OCI-LY3 (cell line): ENCODE data around the gene DIP2C.
"Not testable (repeated sequence)": the region's sequence is repeated elsewhere in the genome, so short reads cannot be mapped to it uniquely, and the experiment has no call there.

Source experiments
- H2AFZ ChIP-seq: fragments of 200-600, 300-600 bp; shearing (Covaris generic); 2 replicates; pipeline ENCODE4 v1.6.0; 2014; ENCODE audit warnings: antibody characterized with exemption, low read depth, low read length
- H3K27ac ChIP-seq: fragments of 200-600, 300-600 bp; sonication (generic); 2 replicates; pipeline ENCODE4 v1.5.1; 2014; ENCODE audit warnings: mild to moderate bottlenecking, low read length, moderate library complexity, mixed read lengths
- H3K27me3 ChIP-seq: fragments of 200-600, 300-600 bp; sonication (generic); 2 replicates; pipeline ENCODE4 v1.6.1; 2014; ENCODE audit warnings: low read depth, low read length, mixed read lengths
- H3K36me3 ChIP-seq: fragments of 200-600, 300-600 bp; sonication (generic); replicated peaks from 2 replicates; pipeline ENCODE3; 2014; ENCODE audit warnings: low read depth, low read length, mixed read lengths
- H3K4me1 ChIP-seq: fragments of 300-600, 200-600 bp; sonication (generic); 2 replicates; pipeline ENCODE4 v1.6.1; 2014; ENCODE audit warnings: low read length, mixed read lengths
- H3K4me2 ChIP-seq: fragments of 200-600, 300-600 bp; sonication (generic); 2 replicates; pipeline ENCODE4 v1.6.1; 2014; ENCODE audit warnings: low read length, mixed read lengths
- H3K4me3 ChIP-seq: fragments of 300-600, 200-600 bp; sonication (generic); 2 replicates; pipeline ENCODE4 v1.5.1; 2014; ENCODE audit warnings: antibody characterized with exemption, mild to moderate bottlenecking, low read length, moderate library complexity
- H3K79me2 ChIP-seq: fragments of 300-600, 200-600 bp; shearing (Covaris generic); 2 replicates; pipeline ENCODE4 v1.6.1; 2014; ENCODE audit warnings: mild to moderate bottlenecking, low read length, mixed read lengths
- H3K9ac ChIP-seq: fragments of 300-600, 200-600 bp; shearing (Covaris generic); 2 replicates; pipeline ENCODE4 v1.6.0; 2014; ENCODE audit warnings: mild to moderate bottlenecking, low read length, moderate library complexity
- H3K9me3 ChIP-seq: fragments of 200-600, 300-600 bp; shearing (Covaris generic); 2 replicates; pipeline ENCODE4 v1.6.1; 2014; ENCODE audit warnings: low read length, mixed read lengths; ENCODE audit not compliant: insufficient read depth
- H4K20me1 ChIP-seq: fragments of 200-600, 300-600 bp; sonication (generic); 2 replicates; pipeline ENCODE4 v1.6.1; 2016; ENCODE audit warnings: low read length, mixed read lengths; ENCODE audit not compliant: insufficient read depth
- EZH2phosphoT487 ChIP-seq: fragments of 200-600 bp; shearing (Covaris generic); IDR thresholded peaks from 2 replicates; pipeline ENCODE4 v1.6.1; 2018; ENCODE audit warnings: antibody characterized with exemption, mixed run types, low read depth
- TF ChIP-seq, protein P1 (sequence below): fragments of 200-600, 300-600 bp; sonication (generic); IDR thresholded peaks from 2 replicates; pipeline ENCODE4 v1.5.1; 2014; ENCODE audit warnings: antibody characterized with exemption, low read length, low read depth

DIP2C gene

DNA sequence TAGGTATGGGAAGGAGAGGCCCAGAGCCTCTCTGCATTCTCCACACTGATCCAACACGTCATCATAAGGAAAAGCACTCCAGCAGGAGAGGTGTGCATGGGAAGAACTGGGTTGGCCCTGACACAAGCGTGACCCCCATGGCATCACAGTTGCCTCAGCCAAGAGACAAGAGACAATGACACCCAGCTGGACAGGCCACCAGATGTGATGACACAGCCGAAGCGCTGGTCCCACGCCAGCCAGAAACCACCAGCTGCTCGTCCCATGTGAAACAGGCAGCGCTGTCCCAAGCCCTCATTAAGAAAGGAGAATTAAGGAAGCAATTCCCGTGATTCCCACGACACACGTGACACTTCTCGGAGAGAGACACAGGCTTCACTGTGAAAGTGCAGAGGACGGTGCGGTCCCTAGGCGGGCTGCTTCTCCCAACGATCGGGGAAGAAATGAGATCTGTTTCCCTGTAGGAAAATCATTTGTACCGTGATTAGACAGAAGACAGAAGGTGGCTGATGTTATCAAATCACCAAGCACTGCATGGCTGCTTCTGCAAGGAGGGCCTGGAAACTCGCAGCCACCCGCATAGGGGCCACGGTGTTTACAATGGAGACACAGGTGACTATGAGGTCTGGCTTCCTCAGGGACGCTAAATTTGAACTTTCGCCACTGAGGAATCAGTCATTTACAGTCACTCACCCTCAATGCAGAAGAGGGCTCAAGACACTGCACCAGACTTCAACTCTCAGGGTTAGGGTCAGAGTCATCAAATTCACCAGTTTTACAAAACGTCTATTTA lies 74.5 kb downstream of the DIP2C start:
- peaks cover 3% of the 10 kb centered on the region for H3K4me1 ChIP-seq
- no peak overlapping the region for H3K4me3 ChIP-seq
- no peaks in the 10 kb centered on the region for H3K36me3 ChIP-seq
- H3K9ac ChIP-seq, result no peak overlapping the region
- H3K9me3 ChIP-seq, result no peaks in the 10 kb centered on the region
- peaks cover 15% of the 10 kb centered on the region; the same call in 1 of the 2 replicates for H3K27me3 ChIP-seq
- H3K79me2 ChIP-seq, result no peaks in the 10 kb centered on the region
- H2AFZ ChIP-seq, result no peak overlapping the region
- no peak overlapping the region for H3K4me2 ChIP-seq
- H4K20me1 ChIP-seq, result 0 out of 2 replicates have a peak, but pooled peaks cover 5% of the 10 kb centered on the region
- no peak for TF ChIP-seq EZH2phosphoT487
- TF ChIP-seq, protein P1, sequence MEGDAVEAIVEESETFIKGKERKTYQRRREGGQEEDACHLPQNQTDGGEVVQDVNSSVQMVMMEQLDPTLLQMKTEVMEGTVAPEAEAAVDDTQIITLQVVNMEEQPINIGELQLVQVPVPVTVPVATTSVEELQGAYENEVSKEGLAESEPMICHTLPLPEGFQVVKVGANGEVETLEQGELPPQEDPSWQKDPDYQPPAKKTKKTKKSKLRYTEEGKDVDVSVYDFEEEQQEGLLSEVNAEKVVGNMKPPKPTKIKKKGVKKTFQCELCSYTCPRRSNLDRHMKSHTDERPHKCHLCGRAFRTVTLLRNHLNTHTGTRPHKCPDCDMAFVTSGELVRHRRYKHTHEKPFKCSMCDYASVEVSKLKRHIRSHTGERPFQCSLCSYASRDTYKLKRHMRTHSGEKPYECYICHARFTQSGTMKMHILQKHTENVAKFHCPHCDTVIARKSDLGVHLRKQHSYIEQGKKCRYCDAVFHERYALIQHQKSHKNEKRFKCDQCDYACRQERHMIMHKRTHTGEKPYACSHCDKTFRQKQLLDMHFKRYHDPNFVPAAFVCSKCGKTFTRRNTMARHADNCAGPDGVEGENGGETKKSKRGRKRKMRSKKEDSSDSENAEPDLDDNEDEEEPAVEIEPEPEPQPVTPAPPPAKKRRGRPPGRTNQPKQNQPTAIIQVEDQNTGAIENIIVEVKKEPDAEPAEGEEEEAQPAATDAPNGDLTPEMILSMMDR, result no peak
- no peak overlapping the region for H3K27ac ChIP-seq

DNA sequence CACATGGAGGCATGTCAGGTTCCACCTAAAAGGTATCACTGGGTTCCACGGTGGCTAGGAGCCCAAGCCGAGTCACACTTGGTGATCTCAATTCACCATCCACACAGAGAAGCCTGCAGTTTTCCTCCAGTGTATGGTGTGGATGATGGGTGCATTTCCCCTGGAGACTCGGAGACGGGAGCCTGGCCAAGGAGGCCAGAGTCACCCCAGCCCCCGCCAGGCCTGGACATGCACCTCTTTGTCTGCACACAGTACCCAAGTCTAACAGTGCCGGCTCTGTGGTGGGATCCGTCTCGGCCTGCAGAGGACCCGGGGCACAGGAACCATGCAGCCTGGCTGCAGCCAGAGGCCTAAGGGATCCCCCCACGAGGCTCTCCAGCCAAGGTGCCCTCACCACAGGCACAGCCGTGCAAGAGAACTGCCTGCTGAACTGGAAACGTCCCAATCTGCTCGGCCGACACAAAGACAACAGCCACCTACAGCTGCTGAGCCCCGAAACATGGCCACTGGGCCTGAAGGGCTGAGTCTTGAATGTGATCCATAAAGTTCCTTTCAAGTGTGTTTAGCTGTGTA lies 75.2 kb downstream of the DIP2C start:
- Histone ChIP-seq H3K27ac (no peak overlapping the region), H3K79me2 (no peaks in the 10 kb centered on the region), H3K9me3 (no peaks in the 10 kb centered on the region), H3K4me1 (no peaks in the 10 kb centered on the region), H3K4me2 (no peak overlapping the region), H3K36me3 (no peaks in the 10 kb centered on the region), H4K20me1 (no peaks in the 10 kb centered on the region), H3K27me3 (peaks cover 10% of the 10 kb centered on the region; the same call in 1 of the 2 replicates), H3K9ac (no peak overlapping the region), H3K4me3 (no peak overlapping the region), H2AFZ (no peak overlapping the region)
- TF ChIP-seq, protein P1, result no peak
- no peak for TF ChIP-seq EZH2phosphoT487

DNA sequence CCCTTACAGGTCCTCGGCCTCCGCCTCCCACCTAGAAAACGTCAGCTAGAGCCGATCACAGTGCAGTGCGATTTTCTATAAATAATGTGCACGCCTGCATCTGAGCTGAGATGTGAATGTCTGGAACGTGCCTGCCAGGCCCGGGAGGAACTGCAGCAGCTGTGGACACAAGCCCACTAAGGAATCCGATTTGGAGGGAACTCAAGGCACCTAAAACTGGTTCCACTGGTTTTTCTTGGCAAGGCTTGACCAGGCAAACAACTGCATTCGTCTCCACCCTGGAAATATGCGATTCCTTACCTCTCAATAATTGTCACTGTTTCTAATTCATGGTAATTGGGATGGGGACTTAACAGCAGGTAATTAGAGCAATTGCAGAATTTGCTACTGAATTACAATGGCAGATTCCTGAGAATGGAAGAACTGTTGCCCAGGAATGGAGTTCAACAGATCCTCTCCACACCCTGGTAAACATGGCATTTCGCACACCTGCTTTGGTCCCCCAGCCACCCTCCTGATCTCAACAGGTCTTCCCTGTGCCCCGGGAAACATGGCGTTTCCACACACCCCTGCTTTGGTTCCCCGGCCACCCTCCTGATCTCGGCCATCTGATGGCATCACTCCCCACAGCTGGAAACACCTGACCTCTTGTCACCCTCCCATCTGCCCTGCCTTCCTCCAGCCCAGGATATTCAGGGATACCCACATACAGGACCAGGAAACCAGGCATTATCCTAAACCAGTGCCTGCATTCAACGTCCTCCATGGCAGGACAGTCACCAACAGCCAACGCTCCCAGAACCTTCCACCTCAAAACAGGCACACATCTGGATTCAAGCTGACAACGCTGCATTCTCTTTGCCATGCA lies 76.0 kb downstream of the DIP2C start:
- TF ChIP-seq, protein P1, result no peak
- TF ChIP-seq EZH2phosphoT487, result no peak
- H3K27ac ChIP-seq, result no peak overlapping the region

DNA sequence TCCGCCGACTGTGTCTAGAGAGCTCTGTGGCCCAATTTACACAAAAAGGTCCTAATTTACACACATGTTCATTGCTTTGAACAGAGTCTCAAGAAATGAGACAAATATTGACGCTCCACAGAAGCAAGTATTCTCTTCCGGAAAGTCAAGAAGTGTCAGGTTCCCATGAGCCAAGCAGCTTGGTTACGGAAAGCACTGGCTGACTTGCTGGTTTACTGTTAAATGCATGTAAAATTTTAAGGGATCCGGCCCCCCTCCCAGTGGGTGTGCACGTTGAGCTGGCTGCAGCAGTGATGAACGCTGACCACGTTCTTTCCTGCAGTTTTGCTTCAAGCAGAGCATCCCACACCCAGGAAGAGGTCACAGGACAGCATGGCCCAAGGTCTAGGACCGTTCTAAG lies 76.8 kb downstream of the DIP2C start:
- H3K4me2 ChIP-seq, result no peak overlapping the region
- no peaks in the 10 kb centered on the region for H3K4me1 ChIP-seq
- no peak for TF ChIP-seq EZH2phosphoT487
- TF ChIP-seq, protein P1, result no peak
- H3K27ac ChIP-seq, result no peak overlapping the region
- H2AFZ ChIP-seq, result no peak overlapping the region
- no peaks in the 10 kb centered on the region for H3K79me2 ChIP-seq
- no peak overlapping the region for H3K9ac ChIP-seq
- no peak overlapping the region for H3K4me3 ChIP-seq
- no peaks in the 10 kb centered on the region for H3K9me3 ChIP-seq
- no peaks in the 10 kb centered on the region for H3K27me3 ChIP-seq
- no peaks in the 10 kb centered on the region for H3K36me3 ChIP-seq
- H4K20me1 ChIP-seq, result no peaks in the 10 kb centered on the region

More for the DNA sequence above, 76.0 kb downstream of the DIP2C start:
- Histone ChIP-seq H3K9me3 (no peaks in the 10 kb centered on the region), H3K36me3 (no peaks in the 10 kb centered on the region), H3K4me2 (no peak overlapping the region), H3K79me2 (no peaks in the 10 kb centered on the region), H4K20me1 (no peaks in the 10 kb centered on the region), H2AFZ (no peak overlapping the region), H3K4me3 (no peak overlapping the region), H3K9ac (no peak overlapping the region), H3K27me3 (peaks cover 7% of the 10 kb centered on the region; the same call in 1 of the 2 replicates), H3K4me1 (no peaks in the 10 kb centered on the region)

DNA sequence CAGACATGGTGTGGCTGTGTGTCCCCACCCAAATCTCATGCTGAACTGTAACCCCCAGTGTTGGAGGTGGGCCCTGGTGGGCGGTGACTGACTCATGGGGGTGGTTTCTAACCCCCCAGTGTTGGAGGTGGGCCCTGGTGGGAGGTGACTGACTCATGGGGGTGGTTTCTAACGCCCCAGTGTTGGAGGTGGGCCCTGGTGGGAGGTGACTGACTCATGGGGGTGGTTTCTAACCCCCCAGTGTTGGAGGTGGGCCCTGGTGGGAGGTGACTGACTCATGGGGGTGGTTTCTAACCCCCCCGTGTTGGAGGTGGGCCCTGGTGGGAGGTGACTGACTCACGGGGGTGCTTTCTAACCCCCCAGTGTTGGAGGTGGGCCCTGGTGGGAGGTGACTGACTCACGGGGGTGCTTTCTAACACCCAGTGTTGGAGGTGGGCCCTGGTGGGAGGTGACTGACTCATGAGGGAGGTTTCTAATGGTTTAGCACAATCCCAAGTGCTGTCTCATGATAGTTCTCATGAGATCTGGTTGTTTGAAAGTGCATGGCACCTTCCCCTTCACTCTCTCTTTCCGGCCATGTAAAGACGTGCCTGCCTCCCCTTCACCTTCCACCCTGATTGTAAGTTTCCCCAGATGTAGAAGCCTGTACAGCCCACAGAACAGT lies 78.7 kb downstream of the DIP2C start:
- H4K20me1 ChIP-seq, H3K27me3 ChIP-seq, H3K4me1 ChIP-seq, H3K27ac ChIP-seq, H3K4me2 ChIP-seq, H3K36me3 ChIP-seq, H3K9ac ChIP-seq, H3K9me3 ChIP-seq, H2AFZ ChIP-seq, H3K79me2 ChIP-seq, H3K4me3 ChIP-seq: not testable (repeated sequence)
